ENCODE measurements around the gene ERGIC1. TPM values are rescaled to one million over a fixed set of nuclear protein-coding genes. Genes with fewer than 3 reads are reported as not detected.
"Not testable (repeated sequence)": the region's sequence is repeated elsewhere in the genome, so short reads cannot be mapped to it uniquely, and the experiment has no call there.

The ERGIC1 gene
- total RNA-seq, 1 experiment from 2014 or later: 89.8 TPM

DNA sequence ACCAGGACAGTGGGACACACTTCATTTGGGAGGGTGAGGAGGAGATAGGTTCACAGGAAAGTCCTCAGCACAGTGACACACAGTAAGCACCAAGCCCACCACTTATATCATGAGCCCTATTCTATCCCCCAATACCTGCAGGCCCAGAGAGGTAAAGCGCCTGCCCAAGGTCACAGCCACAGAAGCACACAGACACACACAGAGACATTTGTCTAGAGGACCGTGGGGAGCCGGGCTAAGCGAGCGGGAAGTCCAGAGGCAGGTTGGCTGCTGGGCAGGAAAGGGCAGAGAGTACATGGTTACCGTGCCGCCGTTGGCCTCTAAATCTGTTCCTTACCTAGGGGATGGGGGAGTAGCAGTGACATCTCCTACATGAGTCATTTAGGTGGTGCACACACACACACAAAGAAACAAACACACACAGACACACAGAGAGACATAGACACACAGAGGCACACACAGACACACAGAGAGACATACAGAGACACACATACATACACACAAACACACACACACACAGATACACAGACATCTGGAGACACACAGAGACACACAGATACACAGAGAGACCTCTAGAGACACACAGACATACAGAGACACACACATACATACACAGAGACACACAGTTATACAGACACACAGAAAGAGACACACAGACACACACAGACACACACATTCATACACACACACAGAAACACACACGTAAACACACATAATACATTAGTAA, 47.2 kb upstream of the ERGIC1 start:
- ATAC-seq (no peak), DNase-seq (ENCODE audit: low spot score) (no peak)
- Mint-ChIP-seq H3K9me3 (no peaks in the 10 kb centered on the region), H3K36me3 (no peaks in the 10 kb centered on the region), H3K27ac (no peak overlapping the region), H3K4me1 (peaks cover 6% of the 10 kb centered on the region; the same call in 1 of the 2 replicates), H3K4me3 (no peak overlapping the region), H3K27me3 (ENCODE audit: low read depth) (peaks cover 2% of the 10 kb centered on the region; the same call in 1 of the 2 replicates)
- TF ChIP-seq, protein P1, sequence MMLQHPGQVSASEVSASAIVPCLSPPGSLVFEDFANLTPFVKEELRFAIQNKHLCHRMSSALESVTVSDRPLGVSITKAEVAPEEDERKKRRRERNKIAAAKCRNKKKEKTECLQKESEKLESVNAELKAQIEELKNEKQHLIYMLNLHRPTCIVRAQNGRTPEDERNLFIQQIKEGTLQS (CRISPR knock-in tag; conservative IDR thresholded peaks at IDR 0.05): no peak
- ChIA-PET POLR2A (no interaction called here), CTCF (interaction anchor here (0.7 to 1.1 kb wide), 2 partner anchors 14 to 152 kb away, joined by 4 read pairs; no protein-coding TSS in a partner anchor)

DNA sequence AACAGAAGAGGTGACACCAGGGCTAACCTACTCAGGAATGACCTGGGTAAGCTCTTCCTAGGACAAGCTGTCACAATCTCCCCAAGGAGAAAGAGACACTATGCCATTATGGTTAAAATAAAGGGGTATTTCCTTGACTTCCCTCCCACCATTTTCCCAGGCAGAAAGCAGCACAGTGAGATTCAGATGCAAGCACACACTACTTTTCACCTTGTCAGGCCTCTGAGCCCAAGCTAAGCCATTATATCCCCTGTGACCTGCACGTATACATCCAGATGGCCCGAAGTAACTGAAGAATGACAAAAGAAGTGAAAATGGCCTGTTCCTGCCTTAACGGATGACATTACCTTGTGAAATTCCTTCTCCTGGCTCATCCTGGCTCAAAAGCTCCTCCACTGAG, 46.5 kb upstream of the ERGIC1 start:
- H3K27me3 Mint-ChIP-seq (ENCODE audit: low read depth); H3K36me3 Mint-ChIP-seq; DNase-seq (ENCODE audit: low spot score); H3K4me3 Mint-ChIP-seq; H3K4me1 Mint-ChIP-seq; ATAC-seq; POLR2A ChIA-PET; H3K27ac Mint-ChIP-seq; H3K9me3 Mint-ChIP-seq: not testable (repeated sequence)
- CTCF ChIA-PET: interaction anchor here (0.7 to 1.1 kb wide), 2 partner anchors 15 to 151 kb away, joined by 4 read pairs; no protein-coding TSS in a partner anchor

DNA sequence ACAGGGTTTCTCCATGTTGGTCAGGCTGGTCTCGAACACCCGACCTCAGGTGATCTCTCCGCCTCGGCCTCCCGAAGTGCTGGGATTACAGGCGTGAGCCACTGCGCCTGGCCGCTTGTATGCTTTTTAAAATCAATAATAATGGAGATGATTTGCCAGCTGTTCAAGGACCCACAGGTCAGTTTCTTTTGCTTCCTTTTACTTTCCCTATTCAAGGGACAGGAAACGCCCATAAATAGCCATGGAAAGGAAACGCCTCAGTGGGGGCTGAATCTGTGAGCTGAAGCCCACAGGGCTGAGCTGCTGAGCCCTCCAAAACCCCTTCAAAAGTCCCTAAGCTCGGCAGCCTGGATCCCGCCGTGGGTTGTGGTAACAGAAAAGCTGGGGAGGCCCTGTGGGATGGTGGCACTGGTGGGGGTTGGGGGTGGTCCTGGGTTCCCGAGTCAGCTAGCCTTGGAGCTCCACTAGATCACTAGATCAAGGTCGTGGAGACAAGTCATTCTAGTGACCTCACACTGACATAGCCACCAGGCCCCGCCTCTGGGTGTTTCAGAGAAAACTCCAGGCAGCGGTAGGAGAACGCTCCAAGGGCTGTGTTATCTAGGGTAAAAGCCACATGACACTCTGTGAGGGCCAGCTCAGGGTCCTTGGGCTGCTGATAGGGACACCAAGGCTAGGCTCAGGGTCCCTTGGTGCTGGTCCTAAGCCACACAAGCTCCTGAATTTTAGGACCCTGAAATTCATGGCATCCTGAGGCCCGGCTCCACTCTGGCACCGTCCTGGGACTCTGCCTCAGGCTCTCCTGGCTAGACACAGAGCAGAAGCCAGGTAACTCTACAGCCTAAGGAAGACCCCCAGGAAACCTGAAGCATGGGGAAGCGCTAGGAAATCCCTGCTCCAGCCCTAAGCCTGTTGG, 45.0 kb upstream of the ERGIC1 start:
- ChIA-PET POLR2A (interaction anchor here (0.5 to 0.7 kb wide), 2 partner anchors 19 to 212 kb away, joined by 3 to 4 read pairs; partner anchors contain the start of gene DUSP1), CTCF (interaction anchor here (0.8 to 4.8 kb wide), 5 partner anchors 17 to 170 kb away, joined by 3 to 34 read pairs (median 4); partner anchors contain the start of genes DUSP1 and RPL26L1)
- ATAC-seq (peak; percentile 41), DNase-seq (ENCODE audit: low spot score) (no peak)
- TF ChIP-seq ZNF396 (CRISPR knock-in tag; IDR thresholded peaks at IDR 0.05; ENCODE audit: borderline replicate concordance): no peak
- no peak for TF ChIP-seq NFATC4 (CRISPR knock-in tag; IDR thresholded peaks at IDR 0.05)
- no peak for TF ChIP-seq JAZF1 (CRISPR knock-in tag; IDR thresholded peaks at IDR 0.05)
- TF ChIP-seq ETV6 (CRISPR knock-in tag; IDR thresholded peaks at IDR 0.05): no peak
- no peak for TF ChIP-seq ZNF138 (CRISPR knock-in tag; conservative IDR thresholded peaks at IDR 0.05)
- no peak for TF ChIP-seq CREM (CRISPR knock-in tag; IDR thresholded peaks at IDR 0.05)
- no peak for TF ChIP-seq NR2C2 (CRISPR knock-in tag; IDR thresholded peaks at IDR 0.05)
- no peak for TF ChIP-seq ZNF423 (CRISPR knock-in tag; IDR thresholded peaks at IDR 0.05)
- no peak for TF ChIP-seq ZNF232 (CRISPR knock-in tag; IDR thresholded peaks at IDR 0.05)
- no peak for TF ChIP-seq ESRRA (CRISPR knock-in tag; IDR thresholded peaks at IDR 0.05; ENCODE audit: borderline replicate concordance)
- TF ChIP-seq, protein P2, sequence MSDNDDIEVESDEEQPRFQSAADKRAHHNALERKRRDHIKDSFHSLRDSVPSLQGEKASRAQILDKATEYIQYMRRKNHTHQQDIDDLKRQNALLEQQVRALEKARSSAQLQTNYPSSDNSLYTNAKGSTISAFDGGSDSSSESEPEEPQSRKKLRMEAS (CRISPR knock-in tag; IDR thresholded peaks at IDR 0.05): no peak
- no peak for TF ChIP-seq SMAD3 (CRISPR knock-in tag; IDR thresholded peaks at IDR 0.05; ENCODE audit: borderline replicate concordance)
- no peak for TF ChIP-seq EMX1 (CRISPR knock-in tag; IDR thresholded peaks at IDR 0.05)
- TF ChIP-seq, protein P3, sequence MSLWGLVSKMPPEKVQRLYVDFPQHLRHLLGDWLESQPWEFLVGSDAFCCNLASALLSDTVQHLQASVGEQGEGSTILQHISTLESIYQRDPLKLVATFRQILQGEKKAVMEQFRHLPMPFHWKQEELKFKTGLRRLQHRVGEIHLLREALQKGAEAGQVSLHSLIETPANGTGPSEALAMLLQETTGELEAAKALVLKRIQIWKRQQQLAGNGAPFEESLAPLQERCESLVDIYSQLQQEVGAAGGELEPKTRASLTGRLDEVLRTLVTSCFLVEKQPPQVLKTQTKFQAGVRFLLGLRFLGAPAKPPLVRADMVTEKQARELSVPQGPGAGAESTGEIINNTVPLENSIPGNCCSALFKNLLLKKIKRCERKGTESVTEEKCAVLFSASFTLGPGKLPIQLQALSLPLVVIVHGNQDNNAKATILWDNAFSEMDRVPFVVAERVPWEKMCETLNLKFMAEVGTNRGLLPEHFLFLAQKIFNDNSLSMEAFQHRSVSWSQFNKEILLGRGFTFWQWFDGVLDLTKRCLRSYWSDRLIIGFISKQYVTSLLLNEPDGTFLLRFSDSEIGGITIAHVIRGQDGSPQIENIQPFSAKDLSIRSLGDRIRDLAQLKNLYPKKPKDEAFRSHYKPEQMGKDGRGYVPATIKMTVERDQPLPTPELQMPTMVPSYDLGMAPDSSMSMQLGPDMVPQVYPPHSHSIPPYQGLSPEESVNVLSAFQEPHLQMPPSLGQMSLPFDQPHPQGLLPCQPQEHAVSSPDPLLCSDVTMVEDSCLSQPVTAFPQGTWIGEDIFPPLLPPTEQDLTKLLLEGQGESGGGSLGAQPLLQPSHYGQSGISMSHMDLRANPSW (CRISPR knock-in tag; conservative IDR thresholded peaks at IDR 0.05; ENCODE audit: low read depth): no peak
- TF ChIP-seq, protein P4, sequence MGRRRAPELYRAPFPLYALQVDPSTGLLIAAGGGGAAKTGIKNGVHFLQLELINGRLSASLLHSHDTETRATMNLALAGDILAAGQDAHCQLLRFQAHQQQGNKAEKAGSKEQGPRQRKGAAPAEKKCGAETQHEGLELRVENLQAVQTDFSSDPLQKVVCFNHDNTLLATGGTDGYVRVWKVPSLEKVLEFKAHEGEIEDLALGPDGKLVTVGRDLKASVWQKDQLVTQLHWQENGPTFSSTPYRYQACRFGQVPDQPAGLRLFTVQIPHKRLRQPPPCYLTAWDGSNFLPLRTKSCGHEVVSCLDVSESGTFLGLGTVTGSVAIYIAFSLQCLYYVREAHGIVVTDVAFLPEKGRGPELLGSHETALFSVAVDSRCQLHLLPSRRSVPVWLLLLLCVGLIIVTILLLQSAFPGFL (CRISPR knock-in tag; IDR thresholded peaks at IDR 0.05; ENCODE audit: borderline replicate concordance): no peak
- TF ChIP-seq, protein P5, sequence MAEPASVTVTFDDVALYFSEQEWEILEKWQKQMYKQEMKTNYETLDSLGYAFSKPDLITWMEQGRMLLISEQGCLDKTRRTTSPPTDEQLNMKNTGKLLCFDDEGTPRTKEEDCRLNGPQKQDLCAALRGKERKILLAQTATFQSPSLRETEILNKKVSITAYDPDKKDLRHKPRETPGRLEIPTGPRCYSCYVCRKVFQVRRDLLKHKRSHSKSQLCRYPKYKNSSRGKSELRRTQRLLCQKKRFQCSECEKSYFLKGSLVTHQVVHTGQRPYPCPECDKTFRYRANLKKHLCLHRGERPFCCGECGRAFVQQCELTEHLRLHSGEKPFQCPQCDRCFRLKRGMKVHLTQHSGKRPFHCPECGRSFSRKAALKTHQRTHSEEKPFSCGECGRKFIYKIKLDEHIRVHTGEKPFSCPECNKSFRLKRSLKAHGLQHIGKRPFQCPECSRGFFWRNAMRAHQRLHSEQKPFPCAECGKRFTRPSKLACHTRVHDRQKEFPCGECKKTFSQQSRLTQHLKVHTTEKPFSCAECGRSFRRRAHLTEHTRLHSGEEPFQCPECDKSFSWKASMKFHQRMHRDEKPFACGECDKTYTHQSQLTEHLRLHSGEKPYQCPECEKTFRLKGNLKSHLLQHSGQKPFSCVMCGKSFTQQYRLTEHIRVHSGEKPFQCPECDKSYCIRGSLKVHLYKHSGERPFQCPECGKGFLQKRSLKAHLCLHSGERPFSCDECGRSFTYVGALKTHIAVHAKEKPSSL (CRISPR knock-in tag; conservative IDR thresholded peaks at IDR 0.05): no peak
- Mint-ChIP-seq H3K4me3 (no peak overlapping the region), H3K36me3 (no peaks in the 10 kb centered on the region), H3K9me3 (no peaks in the 10 kb centered on the region), H3K27ac (no peak overlapping the region), H3K27me3 (ENCODE audit: low read depth) (peaks cover 5% of the 10 kb centered on the region; the same call in 1 of the 2 replicates), H3K4me1 (peaks cover 5% of the 10 kb centered on the region; the same call in 1 of the 2 replicates)
